Measurements from ENCODE around the gene TMF1. TPM values are rescaled to one million over a fixed set of nuclear protein-coding genes. Genes with fewer than 3 reads are reported as not detected.

Gene TMF1
- total RNA-seq, 1 experiment from 2014 or later: 8.9 TPM

GRCh38 chr3:68985146-68985790 is 66.9 kb downstream of the TMF1 start:
- DNase-seq: no peak
- Histone ChIP-seq H3K4me3 (ENCODE audit: insufficient read depth, low read depth, low read length) (no peak overlapping the region), H3K36me3 (replicated peaks; ENCODE audit: control insufficient read depth, insufficient read depth, low read length) (peaks cover 12% of the 10 kb centered on the region), H3K27me3 (ENCODE audit: control insufficient read depth, insufficient read depth, low read length) (no peaks in the 10 kb centered on the region)

GRCh38 chr3:68984011-68984530 is 68.1 kb downstream of the TMF1 start:
- H3K4me3 ChIP-seq (ENCODE audit: insufficient read depth, low read depth, low read length): no peak overlapping the region
- DNase-seq: no peak
- H3K36me3 ChIP-seq (replicated peaks; ENCODE audit: control insufficient read depth, insufficient read depth, low read length): peaks cover 15% of the 10 kb centered on the region
- H3K27me3 ChIP-seq (ENCODE audit: control insufficient read depth, insufficient read depth, low read length): no peaks in the 10 kb centered on the region

GRCh38 chr3:68977486-68978167 is 74.5 kb downstream of the TMF1 start:
- H3K27me3 ChIP-seq (ENCODE audit: control insufficient read depth, insufficient read depth, low read length): no peaks in the 10 kb centered on the region
- no peak for DNase-seq
- H3K4me3 ChIP-seq (ENCODE audit: insufficient read depth, low read depth, low read length): no peak overlapping the region
- H3K36me3 ChIP-seq (replicated peaks; ENCODE audit: control insufficient read depth, insufficient read depth, low read length): peaks cover 21% of the 10 kb centered on the region

- Histone ChIP-seq H3K27me3 (ENCODE audit: control insufficient read depth, insufficient read depth, low read length) (no peaks in the 10 kb centered on the region), H3K36me3 (replicated peaks; ENCODE audit: control insufficient read depth, insufficient read depth, low read length) (peaks cover 16% of the 10 kb centered on the region), H3K4me3 (ENCODE audit: insufficient read depth, low read depth, low read length) (no peak overlapping the region)
- no peak for DNase-seq
Measured at GRCh38 chr3:68974711-68975110, 77.4 kb downstream of the TMF1 start.

- DNase-seq: peak; percentile 4
- no peak overlapping the region for H3K4me3 ChIP-seq (ENCODE audit: insufficient read depth, low read depth, low read length)
- no peaks in the 10 kb centered on the region for H3K27me3 ChIP-seq (ENCODE audit: control insufficient read depth, insufficient read depth, low read length)
- H3K36me3 ChIP-seq (replicated peaks; ENCODE audit: control insufficient read depth, insufficient read depth, low read length): peaks cover 11% of the 10 kb centered on the region
Measured at GRCh38 chr3:68973639-68974038, 78.5 kb downstream of the TMF1 start.

- Histone ChIP-seq H3K27me3 (ENCODE audit: control insufficient read depth, insufficient read depth, low read length) (no peaks in the 10 kb centered on the region), H3K4me3 (ENCODE audit: insufficient read depth, low read depth, low read length) (no peak overlapping the region), H3K36me3 (replicated peaks; ENCODE audit: control insufficient read depth, insufficient read depth, low read length) (peaks cover 2% of the 10 kb centered on the region)
- peak; percentile 57 for DNase-seq
Measured at GRCh38 chr3:68972358-68972979, 79.7 kb downstream of the TMF1 start.

Other genes with a start within 250 kb of the TMF1 start
- gene TAFA4, start 119.8 kb downstream of the TMF1 start, total RNA-seq (2014; rRNA removed; shearing (Covaris generic)): 0.59 and 1.0 TPM in 2 replicates
- 36.5 and 51.9 TPM in 2 replicates for gene EOGT, start 38.6 kb downstream of the TMF1 start, total RNA-seq (2014; rRNA removed; shearing (Covaris generic))
- gene UBA3, start 28.0 kb upstream of the TMF1 start, total RNA-seq (2014; rRNA removed; shearing (Covaris generic)): 81.2 and 94.7 TPM in 2 replicates
- gene ARL6IP5, start 32.6 kb upstream of the TMF1 start, total RNA-seq (2014; rRNA removed; shearing (Covaris generic)): 19.0 and 20.9 TPM in 2 replicates
- not detected in 2 replicates for gene LMOD3, start 70.3 kb upstream of the TMF1 start, total RNA-seq (2014; rRNA removed; shearing (Covaris generic))

Data from H7 (cell line).